G401.6 (cell line): ENCODE results near the gene NDUFA11.
"Not testable (repeated sequence)": the region's sequence is repeated elsewhere in the genome, so short reads cannot be mapped to it uniquely, and the experiment has no call there.

ENCODE experiments used
- FAIRE-seq: peaks from 2 replicates; lab custom pipeline; 2012; peaks lifted over from hg19 to GRCh38; lab: Jason Lieb, UNC

The NDUFA11 gene

GRCh38 chr19:5889288-5889971 lies 14.2 kb downstream of the NDUFA11 start:
- FAIRE-seq = no peak

- not testable (repeated sequence) for FAIRE-seq
Observed at GRCh38 chr19:5884065-5884811, 19.4 kb downstream of the NDUFA11 start.

- not testable (repeated sequence) for FAIRE-seq
Observed at GRCh38 chr19:5883157-5883873, 20.3 kb downstream of the NDUFA11 start.

DNA sequence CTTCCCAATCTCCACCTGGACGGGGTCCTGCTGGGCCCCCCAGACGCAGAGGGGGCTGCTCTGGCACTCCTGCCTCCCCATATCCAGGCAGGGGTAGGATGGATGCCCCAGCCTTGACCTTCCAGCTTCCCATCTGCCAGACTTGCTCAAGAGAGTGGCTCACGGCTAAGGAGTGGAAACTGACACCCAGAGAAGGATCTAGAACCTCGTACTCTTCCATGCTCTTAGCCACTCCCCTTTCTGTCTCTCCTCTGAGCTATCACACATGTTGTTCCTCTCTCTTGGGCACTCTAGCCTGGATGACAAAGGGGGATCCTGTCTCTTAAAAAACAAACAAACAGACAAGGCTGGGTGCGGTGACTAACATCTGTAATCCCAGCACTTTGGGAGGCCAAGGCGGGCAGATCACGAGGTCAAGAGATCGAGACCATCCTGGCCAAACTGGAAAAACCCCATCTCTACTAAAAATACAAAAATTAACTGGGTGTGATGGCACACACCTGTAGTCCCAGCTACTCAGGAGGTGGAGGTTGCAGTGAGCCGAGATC lies 21.1 kb downstream of the NDUFA11 start:
- FAIRE-seq = no peak

DNA sequence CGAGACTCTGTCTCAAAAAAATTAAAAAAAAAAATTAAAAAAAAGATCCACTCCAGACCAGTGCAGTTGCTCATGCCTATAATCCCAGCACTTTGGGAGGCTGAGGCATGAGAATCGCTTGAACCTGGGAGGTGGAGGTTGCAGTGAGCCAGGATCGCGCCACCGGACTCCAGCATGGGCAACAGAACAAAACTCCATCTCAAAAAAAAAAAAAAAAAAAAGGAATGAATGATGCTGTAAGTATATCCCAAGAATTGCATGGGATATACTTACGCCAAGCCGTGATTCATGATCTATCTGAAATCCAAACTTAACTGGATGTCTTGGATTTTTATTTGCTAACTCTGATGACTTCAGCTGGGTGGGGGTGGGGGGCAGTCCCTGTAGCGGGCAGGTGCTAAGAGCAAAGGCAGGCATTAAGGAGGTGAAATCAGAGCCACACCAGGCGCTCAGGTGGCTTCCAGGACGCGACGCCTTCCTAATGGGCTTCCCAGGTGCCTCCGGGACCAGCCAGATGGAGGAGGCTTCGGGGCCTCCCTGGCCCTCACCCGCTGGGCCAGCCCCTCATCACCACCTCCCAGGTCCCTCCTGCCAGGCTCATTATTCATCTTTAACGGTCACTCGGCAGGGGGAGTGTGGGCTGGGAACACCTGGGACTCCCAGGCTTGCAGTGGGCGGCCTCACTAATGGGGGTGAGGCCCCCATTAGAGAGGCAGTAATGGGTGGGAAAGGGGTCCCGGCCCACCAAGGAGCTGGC lies 21.9 kb downstream of the NDUFA11 start:
- FAIRE-seq = no peak

DNA sequence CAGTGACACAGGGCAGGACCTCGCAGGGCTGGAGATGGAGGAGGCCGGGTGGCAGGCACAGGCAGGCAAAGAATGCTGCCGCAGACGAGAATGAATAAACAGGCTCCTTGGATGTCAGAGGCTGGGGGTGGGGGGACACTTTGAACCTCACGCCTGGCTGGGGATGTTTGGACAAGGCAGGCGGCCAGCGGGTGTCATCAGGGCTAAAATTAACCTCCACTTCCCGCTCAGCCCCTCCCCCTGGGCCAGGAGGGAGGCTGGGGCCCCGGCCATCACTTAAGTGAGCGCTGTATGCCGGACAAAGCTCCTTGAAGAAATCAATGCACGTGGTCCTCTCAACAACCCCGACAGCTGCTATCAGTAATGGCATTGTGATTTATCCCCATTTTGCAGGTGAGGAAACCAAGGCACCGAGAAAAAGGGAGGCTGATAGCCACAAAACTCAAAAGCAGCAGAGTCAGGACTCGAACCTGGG lies 22.9 kb downstream of the NDUFA11 start:
- no peak for FAIRE-seq

DNA sequence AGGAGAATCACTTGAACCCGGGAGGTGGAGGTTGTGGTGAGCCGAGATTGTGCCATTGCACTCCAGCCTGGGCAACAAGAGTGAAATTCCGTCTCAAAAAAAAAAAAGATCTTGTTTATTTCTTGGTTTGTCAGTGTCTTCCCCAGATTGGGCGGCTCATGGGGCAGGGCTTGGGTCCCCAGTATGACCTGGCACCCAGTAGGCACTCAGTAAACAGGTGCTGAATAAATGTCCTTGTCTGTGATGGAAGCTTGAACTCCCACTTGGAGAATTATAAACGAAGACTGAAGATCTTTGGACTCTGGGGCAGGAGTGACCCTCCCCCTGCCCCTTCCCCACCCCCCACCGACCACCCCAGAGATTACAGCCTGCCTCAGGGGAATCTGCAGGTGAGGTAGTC lies 23.4 kb downstream of the NDUFA11 start:
- FAIRE-seq = no peak

GRCh38 chr19:5877882-5878281 lies 25.7 kb downstream of the NDUFA11 start:
- no peak for FAIRE-seq

DNA sequence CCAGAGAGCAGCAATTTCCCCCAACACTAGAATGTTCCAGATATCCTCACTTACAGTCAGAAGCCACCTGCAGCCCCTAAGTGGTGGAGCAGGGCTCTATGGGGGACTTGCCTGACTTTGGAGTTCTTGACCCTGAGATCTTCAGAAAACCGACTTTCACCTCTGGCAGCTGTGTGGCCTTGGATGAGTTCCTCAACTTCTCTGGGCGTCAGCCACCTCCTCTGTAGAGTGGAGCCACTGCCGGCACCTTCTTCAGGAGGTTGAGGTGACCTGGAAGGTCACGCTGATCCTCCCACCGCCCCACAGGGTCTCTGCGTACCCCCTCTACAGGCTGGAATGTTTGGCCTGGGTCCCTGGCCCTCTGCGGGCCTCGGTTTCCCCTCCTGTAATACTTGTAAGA lies 26.2 kb downstream of the NDUFA11 start:
- no peak for FAIRE-seq

DNA sequence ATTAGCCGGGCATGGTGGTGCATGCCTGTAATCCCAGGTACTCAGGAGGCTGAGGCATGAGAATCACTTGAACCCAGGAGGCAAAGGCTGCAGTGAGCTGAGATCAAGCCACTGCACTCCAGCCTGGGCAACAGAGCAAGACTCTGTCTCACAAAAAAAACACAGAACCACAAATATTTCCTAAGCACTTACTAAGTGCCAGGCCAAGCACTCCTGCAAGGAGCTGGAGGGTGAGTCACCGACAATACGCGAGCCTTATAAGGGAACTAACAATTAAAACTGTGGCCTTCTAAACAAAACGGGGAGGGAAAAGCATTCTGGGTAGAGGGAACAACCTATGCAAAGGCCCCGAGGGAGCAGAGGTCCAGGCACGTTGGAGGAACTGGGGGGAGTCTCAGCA lies 29.1 kb downstream of the NDUFA11 start:
- not testable (repeated sequence) for FAIRE-seq

DNA sequence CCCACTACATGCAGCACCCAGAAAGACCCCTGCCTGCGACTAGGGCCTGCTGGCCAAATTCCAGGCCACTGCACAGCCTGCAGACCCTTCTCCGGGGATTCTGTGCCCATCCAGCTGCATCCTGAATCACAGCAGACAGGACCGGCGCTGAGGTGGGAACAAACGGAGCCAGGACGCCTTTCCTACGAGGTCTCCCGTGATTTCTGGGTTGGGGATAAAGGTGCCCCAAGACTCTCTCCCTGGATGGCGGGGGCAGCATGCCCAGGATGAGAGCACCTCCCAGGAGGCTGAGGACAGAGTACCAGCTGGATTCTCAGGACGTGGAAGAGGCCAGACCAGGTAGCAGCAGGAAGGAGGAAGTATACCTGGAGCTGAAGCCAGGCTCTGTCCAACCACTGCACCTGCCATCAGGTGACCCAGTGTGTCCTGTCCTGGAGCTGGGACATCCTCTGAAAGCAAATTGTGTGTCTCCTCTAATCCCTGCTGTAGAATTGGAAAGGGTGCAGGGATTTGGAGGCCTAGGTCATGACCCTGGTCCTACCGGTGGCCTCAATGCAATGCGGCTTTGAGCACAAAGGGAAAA lies 29.9 kb downstream of the NDUFA11 start:
- no peak for FAIRE-seq

DNA sequence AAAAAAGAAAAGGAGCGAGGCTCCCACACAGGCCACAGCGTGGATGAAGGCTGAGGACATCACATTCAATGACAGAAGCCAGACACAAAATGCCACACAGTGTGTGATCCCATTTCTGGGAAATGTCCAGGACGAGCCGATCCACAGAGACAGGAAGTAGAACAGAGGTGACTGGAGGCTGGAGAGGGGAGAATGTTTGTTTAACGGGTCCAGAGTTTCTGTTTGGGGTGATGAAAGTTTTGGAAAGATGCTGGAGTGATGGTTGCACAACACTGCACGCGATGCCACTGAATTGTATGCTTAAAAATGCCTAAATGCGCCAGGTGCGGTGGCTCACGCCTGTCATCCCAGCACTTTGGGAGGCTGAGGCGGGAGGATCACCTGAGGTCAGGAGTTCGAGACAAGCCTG lies 32.6 kb downstream of the NDUFA11 start:
- FAIRE-seq = no peak

- FAIRE-seq = no peak
Observed at GRCh38 chr19:5867201-5868136, 36.1 kb downstream of the NDUFA11 start.

- FAIRE-seq = no peak
Observed at GRCh38 chr19:5865772-5866171, 37.8 kb downstream of the NDUFA11 start.

GRCh38 chr19:5864725-5865486 lies 38.7 kb downstream of the NDUFA11 start:
- no peak for FAIRE-seq

- FAIRE-seq = no peak
Observed at GRCh38 chr19:5864013-5864720, 39.4 kb downstream of the NDUFA11 start.

GRCh38 chr19:5863030-5863665 lies 40.4 kb downstream of the NDUFA11 start:
- FAIRE-seq = no peak
